Renal pelvis (tissue), 4 donors: ENCODE results near the gene AP2B1. TPM values are rescaled to one million over a fixed set of nuclear protein-coding genes. Genes with fewer than 3 reads are reported as not detected.
"Not testable (repeated sequence)": the region's sequence is repeated elsewhere in the genome, so short reads cannot be mapped to it uniquely, and the experiment has no call there.

Experiments used
- DNase-seq: peaks from one replicate; pipeline ENCODE4 v3.0.0-alpha.2; 2013
- polyA plus RNA-seq, 3 donors: library from polyadenylated mRNA; unstranded; fragments of 120-200 nt; gene quantifications; one replicate each; pipeline ENCODE4 v1.2.1, GENCODE V29; 2013; ENCODE audit not compliant: insufficient read length in 3 of 3

AP2B1 gene
- polyA plus RNA-seq, 3 donors, result 120 to 137 (median 127) TPM

- no peak for DNase-seq
Observed at GRCh38 chr17:35692512-35693210, 105.5 kb downstream of the AP2B1 start.

- no peak for DNase-seq
Observed at GRCh38 chr17:35693662-35694061, 106.5 kb downstream of the AP2B1 start.

GRCh38 chr17:35694906-35695305 lies 107.8 kb downstream of the AP2B1 start:
- no peak for DNase-seq

- no peak for DNase-seq
Observed at GRCh38 chr17:35695613-35696012, 108.5 kb downstream of the AP2B1 start.

GRCh38 chr17:35698800-35699199 lies 111.7 kb downstream of the AP2B1 start:
- DNase-seq, result no peak

GRCh38 chr17:35700150-35700549 lies 113.0 kb downstream of the AP2B1 start:
- no peak for DNase-seq

GRCh38 chr17:35701491-35701890 lies 114.4 kb downstream of the AP2B1 start:
- no peak for DNase-seq

- not testable (repeated sequence) for DNase-seq
Observed at GRCh38 chr17:35703308-35703707, 116.2 kb downstream of the AP2B1 start.

- no peak for DNase-seq
Observed at GRCh38 chr17:35705230-35705629, 118.1 kb downstream of the AP2B1 start.

GRCh38 chr17:35705705-35706104 lies 118.6 kb downstream of the AP2B1 start:
- DNase-seq, result no peak

- DNase-seq, result no peak
Observed at GRCh38 chr17:35708149-35708548, 121.0 kb downstream of the AP2B1 start.

- DNase-seq, result no peak
Observed at GRCh38 chr17:35708951-35709350, 121.8 kb downstream of the AP2B1 start.

GRCh38 chr17:35709874-35710273 lies 122.8 kb downstream of the AP2B1 start:
- DNase-seq, result no peak

GRCh38 chr17:35710950-35711349 lies 123.8 kb downstream of the AP2B1 start:
- DNase-seq, result no peak

GRCh38 chr17:35713069-35713728 lies 126.1 kb downstream of the AP2B1 start:
- DNase-seq, result peak; percentile 76

- DNase-seq, result no peak
Observed at GRCh38 chr17:35714988-35715387, 127.9 kb downstream of the AP2B1 start.

- DNase-seq, result no peak
Observed at GRCh38 chr17:35715416-35715815, 128.3 kb downstream of the AP2B1 start.

- no peak for DNase-seq
Observed at GRCh38 chr17:35716173-35716572, 129.1 kb downstream of the AP2B1 start.

- no peak for DNase-seq
Observed at GRCh38 chr17:35716897-35717465, 129.9 kb downstream of the AP2B1 start.

- no peak for DNase-seq
Observed at GRCh38 chr17:35717475-35717874, 130.4 kb downstream of the AP2B1 start.

- no peak for DNase-seq
Observed at GRCh38 chr17:35723735-35724134, 136.6 kb downstream of the AP2B1 start.

GRCh38 chr17:35725058-35725457 lies 137.9 kb downstream of the AP2B1 start:
- DNase-seq, result no peak

- DNase-seq, result no peak
Observed at GRCh38 chr17:35725802-35726126, 138.6 kb downstream of the AP2B1 start.
